ENCODE results near the gene ACAP3. TPM values are rescaled to one million over a fixed set of nuclear protein-coding genes. Genes with fewer than 3 reads are reported as not detected.

The ACAP3 gene
- total RNA-seq, 2 donors from 2014 or later, result 43.2 to 58.6 TPM

DNA sequence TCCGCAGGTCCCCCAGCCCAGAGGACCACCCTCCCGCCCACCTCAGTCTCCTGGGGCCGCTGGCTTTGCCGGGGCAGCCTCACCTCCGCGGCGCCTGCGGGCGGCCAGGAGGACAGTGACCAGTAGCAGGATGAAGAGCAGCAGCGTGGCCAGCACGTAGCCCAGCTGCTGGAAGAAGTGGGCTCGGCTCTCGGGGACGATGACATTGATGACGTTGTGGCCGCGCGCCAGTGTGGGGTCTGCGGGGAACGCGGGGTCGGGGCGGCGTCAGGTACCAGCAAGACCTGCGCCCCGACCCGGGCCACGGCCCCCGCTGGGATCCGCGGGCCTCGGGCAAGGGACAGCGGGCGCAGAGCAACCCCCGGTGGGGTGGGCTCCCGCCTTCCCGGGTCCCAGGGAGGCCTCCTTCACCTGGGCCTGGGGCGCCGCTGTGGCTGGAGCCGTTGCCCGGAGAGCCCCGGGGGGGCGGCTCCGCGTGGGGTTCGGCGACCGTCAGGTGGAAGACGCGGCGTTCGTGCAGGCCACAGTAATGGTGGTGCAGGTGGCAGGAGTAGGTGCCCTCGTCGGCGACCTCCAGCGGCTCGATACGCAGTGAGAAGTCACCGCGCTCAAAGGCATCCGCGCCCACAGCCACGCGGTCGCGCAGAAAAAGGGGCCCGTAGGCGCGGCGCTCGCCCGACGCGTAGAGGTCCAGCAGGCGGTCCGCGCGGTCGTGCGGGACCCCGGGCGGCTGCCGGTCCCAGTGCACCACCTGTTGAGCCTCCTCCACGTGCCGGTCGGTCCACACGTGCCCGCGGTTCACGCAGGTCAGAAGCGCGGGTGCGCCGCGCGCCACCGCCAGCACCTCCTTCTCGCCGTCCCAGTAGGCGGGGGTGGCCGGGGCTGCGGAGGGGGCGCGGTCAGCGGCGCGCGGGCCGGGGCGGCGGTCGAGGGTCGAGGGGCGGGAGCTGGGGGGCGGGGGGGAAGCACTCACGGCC lies 46.8 kb upstream of the ACAP3 start:
- intact Hi-C loops (cut with DNase I), result no loop called here
- no peak for DNase-seq (ENCODE audit: low spot score)
- TF ChIP-seq POLR2A (IDR thresholded peaks at IDR 0.05), result no peak
- no peak for TF ChIP-seq CTCF (IDR thresholded peaks at IDR 0.05)
- TF ChIP-seq POLR2AphosphoS5 (IDR thresholded peaks at IDR 0.05), result no peak
- Histone ChIP-seq H3K9me3 (no peaks in the 10 kb centered on the region), H3K36me3 (no peaks in the 10 kb centered on the region), H3K27me3 (replicated peaks; ENCODE audit: insufficient read depth) (no peaks in the 10 kb centered on the region), H3K4me1 (replicated peaks) (no peaks in the 10 kb centered on the region), H3K27ac (no peak overlapping the region), H3K4me3 (no peak overlapping the region)
- WGBS, result 59% methylated on average over 59 of the region's 116 CpGs

DNA sequence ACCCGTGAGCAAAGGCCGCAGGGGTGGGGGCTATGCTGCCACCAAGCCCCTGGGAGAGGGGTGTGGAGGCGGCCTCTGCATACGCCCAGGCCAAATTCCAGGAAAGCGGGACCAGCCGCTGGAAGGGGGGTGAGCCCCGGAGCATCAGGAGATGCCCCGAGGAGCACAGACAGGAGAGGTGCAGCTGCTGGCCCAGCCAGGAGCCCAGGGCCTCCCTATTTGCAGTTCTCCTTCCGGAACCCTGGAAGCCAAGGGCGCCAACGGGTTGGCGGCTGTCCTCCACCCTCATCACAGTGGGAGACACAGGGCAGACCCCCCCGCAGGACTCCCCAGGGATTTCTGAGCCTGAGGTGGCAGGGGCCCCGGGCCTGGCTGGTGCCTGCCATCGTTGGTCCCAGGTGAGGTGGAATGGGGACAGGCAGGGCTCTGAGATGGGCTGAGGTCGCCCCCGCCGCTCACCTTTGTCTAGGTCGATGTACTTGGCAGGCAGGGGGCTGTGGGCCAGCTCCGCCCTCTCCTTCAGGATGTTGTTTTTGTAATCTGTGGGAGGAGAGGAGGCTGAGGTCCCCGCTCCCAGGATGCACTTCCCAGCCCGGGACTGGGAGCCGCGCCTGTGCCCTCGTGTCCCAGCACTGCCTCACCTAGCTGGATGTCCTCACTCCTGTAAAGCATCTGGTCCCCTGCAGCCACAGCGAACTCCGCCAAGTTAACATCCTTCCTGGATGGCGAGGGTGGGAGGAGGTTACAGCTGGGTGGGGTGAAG lies 45.8 kb upstream of the ACAP3 start:
- intact Hi-C loops (cut with DNase I), result no loop called here

GRCh38 chr1:1352786-1353388 lies 45.2 kb upstream of the ACAP3 start:
- H3K27ac ChIP-seq, result no peak overlapping the region
- H3K4me3 ChIP-seq, result no peak overlapping the region
- no peaks in the 10 kb centered on the region for H3K9me3 ChIP-seq
- intact Hi-C loops (cut with DNase I), result no loop called here
- H3K36me3 ChIP-seq, result no peaks in the 10 kb centered on the region
- TF ChIP-seq POLR2AphosphoS5 (IDR thresholded peaks at IDR 0.05) (no peak), POLR2A (IDR thresholded peaks at IDR 0.05) (no peak), CTCF (IDR thresholded peaks at IDR 0.05) (no peak)
- H3K27me3 ChIP-seq (replicated peaks; ENCODE audit: insufficient read depth), result no peaks in the 10 kb centered on the region
- WGBS, result 44% methylated on average over 3 of the region's 5 CpGs
- H3K4me1 ChIP-seq (replicated peaks), result no peaks in the 10 kb centered on the region
- no peak for DNase-seq (ENCODE audit: low spot score)

More for the DNA sequence above, 45.8 kb upstream of the ACAP3 start:
- Histone ChIP-seq H3K4me1 (replicated peaks) (no peaks in the 10 kb centered on the region), H3K9me3 (no peaks in the 10 kb centered on the region), H3K27ac (no peak overlapping the region), H3K4me3 (no peak overlapping the region), H3K36me3 (no peaks in the 10 kb centered on the region), H3K27me3 (replicated peaks; ENCODE audit: insufficient read depth) (no peaks in the 10 kb centered on the region)
- no peak for DNase-seq (ENCODE audit: low spot score)
- TF ChIP-seq POLR2A (IDR thresholded peaks at IDR 0.05) (no peak), CTCF (IDR thresholded peaks at IDR 0.05) (no peak), POLR2AphosphoS5 (IDR thresholded peaks at IDR 0.05) (no peak)
- WGBS, result 46% methylated on average over 28 of the region's 28 CpGs

- Histone ChIP-seq H3K4me3 (no peak overlapping the region), H3K27me3 (replicated peaks; ENCODE audit: insufficient read depth) (no peaks in the 10 kb centered on the region)
Observed at GRCh38 chr1:1351511-1352427, 44.0 kb upstream of the ACAP3 start.

More at GRCh38 chr1:1351511-1352427, 44.0 kb upstream of the ACAP3 start:
- no peak for DNase-seq (ENCODE audit: low spot score)
- H3K4me1 ChIP-seq (replicated peaks), result peaks cover 4% of the 10 kb centered on the region
- H3K27ac ChIP-seq, result peak overlapping the region in 1 of 2 donors; percentile 26
- intact Hi-C loops (cut with DNase I), result no loop called here
- H3K9me3 ChIP-seq, result no peaks in the 10 kb centered on the region
- no peaks in the 10 kb centered on the region for H3K36me3 ChIP-seq
- TF ChIP-seq POLR2AphosphoS5 (IDR thresholded peaks at IDR 0.05), result no peak
- no peak for TF ChIP-seq POLR2A (IDR thresholded peaks at IDR 0.05)
- no peak for TF ChIP-seq CTCF (IDR thresholded peaks at IDR 0.05)
- WGBS, result 42% methylated on average over 29 of the region's 29 CpGs

Measured in prostate gland (tissue), 2 donors.